GM19328 (cell line): ENCODE results near the gene GALNT17.
"Not testable (repeated sequence)": the region's sequence is repeated elsewhere in the genome, so short reads cannot be mapped to it uniquely, and the experiment has no call there.

ENCODE experiments used
- ATAC-seq: cut with Tn5 transposase; IDR thresholded peaks from one replicate; pipeline ENCODE4 v1.9.1; 2021; ENCODE audit warnings: mild to moderate bottlenecking, moderate library complexity; ENCODE audit not compliant: unreplicated experiment

The GALNT17 gene

DNA sequence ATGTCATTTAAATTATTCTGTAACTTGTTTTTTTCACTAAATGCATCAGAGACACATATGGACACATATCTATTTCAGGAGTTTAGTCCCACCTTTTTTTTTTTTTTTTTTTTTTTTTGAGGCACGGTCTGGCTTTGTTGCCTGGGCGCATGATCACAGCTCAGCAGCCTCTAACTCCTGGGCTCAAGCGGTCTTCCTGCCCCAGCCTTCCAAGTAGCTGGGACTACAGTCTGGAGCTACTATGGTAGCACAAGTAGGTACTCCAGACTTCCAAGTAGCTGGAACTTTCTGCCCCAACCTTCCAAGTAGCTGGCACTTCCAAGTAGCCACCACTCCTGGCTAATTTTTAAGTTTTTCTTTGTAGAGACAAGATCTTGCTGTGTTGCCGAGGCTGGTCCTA is 407.7 kb downstream of the GALNT17 start:
- ATAC-seq = no peak

DNA sequence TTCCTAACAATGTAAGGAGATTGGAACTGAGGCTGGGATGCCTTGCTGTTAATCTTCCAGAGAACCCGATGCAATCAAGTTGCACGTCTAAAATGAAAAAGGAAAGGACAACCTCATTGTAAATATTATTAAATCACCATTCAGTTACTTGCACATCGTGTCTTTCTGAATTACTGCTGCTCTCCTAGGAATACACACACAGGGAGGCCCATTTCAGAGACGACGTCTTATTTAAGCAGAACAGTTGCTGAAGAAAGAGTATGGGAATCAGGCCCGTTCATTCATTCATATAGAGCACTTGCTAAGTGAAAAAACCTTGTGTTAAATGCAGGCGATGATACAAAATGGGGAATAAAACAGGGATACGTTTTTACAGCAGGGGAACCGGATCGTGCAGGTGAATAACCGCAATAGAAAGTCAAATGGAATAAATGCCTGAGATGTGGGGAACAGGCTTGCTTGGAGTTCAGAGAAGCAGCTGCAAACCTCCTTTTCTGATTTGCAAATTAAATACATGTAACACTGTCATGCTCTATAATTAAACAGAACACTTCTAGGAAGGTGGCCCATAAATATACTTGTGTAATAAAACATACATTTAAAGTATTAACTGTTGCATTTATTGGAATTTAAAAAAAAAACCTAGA is 409.9 kb downstream of the GALNT17 start:
- no peak for ATAC-seq

DNA sequence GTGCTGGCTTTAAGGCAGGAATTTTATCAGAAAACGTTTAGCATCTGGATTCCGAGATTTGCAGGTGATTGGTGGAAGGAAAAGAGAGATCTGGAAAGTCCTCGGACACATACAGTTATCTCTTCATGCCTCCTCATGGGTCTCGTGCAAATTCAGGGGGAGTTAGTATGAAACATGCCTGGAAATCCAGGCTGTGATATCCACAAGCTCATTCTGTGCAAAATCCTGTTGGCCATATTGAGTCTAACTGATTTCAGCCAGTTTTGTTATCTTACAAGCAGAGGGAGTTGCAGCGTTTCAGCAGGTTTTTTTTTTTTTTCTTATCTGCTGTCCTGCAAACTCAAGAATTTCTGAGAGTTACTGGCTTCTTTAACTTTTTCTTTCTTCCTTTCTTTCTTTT is 411.5 kb downstream of the GALNT17 start:
- no peak for ATAC-seq

DNA sequence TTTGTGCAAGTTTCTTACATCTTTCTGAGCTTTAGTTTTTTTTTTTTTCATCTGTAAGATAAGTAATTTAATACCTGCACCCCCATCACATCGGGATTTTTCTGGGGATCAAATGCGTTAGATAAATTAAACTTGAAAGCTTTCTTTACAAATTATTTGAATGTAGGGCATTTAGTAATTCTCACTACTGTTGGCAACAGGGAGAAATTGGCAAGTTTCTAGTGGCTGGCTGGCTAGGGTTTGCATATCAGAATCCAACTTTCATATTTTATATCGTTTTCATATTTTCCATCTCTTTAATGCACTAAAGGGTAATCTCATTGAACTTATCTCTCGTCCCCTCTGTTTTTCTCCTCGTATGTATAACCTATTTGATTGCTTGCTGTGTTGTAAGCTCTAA is 412.9 kb downstream of the GALNT17 start:
- ATAC-seq = no peak

DNA sequence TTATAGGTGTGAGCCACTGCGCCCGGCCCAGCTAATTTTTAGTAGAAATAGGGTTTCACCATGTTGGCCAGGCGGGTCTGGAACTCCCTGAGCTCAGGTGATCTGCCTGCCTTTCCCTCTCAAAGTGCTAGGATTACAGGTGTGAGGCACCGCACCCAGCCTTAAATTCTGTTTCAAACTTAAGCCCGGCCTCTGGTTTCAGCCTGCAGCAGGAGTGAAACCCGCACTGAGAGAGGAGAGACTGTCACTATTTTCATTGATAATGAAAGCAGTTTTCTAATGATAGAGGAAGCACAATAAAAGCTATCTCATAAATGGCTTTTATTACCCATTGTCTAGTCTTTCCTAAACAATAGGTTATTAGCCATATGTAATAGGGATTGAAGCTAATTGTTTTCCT is 415.5 kb downstream of the GALNT17 start:
- ATAC-seq = no peak

DNA sequence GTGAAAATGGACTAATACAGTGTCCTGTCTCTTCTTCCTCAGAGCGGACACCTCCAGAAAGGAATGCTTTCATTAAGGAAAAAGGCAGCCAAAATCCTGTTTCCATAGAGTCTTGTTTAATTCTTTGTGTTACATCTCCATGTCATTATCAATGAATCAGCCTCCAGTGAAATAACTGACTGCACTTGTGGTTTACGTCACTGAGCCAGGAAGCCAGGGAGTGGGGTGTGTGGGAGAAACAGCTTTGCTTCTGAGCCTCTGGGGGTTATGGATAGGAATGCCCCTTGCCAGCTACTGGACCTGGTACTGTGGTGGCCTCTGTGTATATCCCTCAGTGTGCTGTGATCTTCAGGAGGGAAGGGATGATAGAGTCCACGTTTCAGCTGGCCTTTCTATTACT is 416.8 kb downstream of the GALNT17 start:
- ATAC-seq = no peak

DNA sequence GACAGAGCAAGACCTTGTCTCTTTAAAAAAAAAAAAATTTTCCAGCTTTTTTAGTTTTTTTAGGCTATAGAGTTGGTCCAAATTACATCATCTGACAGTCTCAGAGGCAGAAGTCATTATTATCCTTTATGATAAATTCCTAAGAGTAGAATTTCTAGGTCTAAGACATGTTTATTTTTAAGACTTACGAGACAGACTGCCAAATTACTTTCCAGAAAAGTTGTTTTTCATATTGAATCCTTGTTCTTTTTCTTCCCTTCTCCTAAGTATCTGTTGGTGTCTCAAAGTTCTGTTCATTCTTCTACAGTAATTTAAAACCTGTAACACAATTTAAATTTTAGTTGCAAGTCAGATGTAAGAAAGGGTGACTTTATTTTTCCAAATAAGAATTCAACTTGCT is 421.4 kb downstream of the GALNT17 start:
- no peak for ATAC-seq

DNA sequence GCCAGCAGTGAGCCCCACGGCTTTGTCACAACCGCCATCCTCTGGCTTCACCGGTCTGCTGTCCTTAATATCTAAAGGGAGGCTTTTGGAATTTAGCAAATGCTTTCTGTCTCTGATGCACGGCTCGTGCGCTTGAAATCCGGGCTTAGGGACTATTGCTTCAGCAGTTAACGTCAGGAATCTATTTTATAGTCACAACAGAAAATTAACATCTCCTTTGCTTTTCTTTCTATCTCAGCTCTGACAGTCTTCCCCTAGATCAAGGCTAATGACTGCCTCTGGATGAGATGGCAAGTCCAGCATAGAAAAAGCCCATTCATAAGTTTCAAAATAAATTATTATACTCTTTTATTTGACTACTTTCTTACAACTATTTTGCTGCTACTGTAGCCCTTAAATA is 423.8 kb downstream of the GALNT17 start:
- ATAC-seq = no peak

DNA sequence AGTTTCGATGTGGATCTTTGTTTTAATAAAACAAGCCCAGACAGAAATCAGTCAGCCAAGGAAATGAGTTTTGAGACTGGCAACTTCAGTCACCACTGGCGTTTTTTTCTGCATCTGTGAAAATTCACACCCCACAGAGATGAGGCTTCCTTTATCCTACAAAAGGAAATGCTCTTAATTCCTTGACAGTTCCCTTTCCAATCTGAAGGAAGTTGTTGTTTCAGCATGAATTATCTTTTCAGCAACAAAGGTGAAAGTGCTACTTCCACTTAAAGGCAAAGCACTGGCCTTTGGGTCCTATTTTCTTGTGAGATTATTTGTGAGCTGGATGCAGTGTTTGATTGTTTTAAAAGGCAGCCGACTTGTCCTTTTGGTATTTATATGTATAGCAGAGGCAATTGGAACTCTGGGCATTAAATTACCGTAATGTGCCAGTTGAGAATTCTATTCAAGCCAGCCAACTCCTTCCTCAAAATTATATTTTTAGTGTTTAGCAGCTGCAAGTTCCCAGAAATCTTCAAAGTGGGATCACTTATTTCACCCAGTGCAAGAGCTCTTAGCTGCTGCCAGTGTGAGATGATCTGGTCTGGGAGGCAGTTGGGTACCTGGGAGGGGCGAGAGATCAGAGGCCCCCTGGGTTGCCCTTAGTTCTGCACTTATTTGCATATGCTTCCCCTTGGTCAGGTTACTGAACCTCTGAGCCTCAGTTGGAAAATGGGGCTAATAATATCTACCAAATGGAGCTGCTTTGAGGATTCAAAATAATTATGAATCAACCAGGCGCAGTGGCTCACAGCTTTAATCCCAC is 427.1 kb downstream of the GALNT17 start:
- no peak for ATAC-seq

DNA sequence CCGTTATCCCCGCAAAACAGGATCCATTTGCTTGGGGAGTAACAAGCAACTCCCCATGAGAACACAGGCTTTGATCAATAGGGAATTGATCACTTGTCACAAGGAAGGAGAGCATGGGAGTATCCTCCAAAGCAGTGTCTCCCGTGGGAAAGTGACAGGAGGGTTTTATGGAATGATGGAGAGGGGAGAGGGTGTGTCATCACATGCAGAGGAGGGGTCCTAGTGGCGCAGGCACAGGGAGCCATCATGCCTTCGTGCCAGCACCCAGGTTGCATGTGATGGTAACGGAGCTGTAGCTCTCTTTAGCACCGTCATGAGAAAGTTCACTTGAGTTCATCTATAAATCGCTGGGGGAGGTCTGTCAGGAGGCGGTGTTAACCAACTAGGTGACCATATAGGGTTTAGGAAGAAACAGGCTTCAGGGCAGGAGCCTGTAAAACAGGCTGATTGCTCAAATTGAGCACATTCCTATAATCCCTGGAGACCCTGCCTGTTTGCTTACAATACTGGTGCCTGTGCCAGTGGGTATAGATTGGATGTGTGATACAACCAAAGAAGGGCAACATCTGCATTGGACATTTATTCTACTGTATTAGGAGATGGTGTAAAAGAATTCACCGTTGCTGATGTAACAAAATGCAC is 428.5 kb downstream of the GALNT17 start:
- ATAC-seq = no peak

DNA sequence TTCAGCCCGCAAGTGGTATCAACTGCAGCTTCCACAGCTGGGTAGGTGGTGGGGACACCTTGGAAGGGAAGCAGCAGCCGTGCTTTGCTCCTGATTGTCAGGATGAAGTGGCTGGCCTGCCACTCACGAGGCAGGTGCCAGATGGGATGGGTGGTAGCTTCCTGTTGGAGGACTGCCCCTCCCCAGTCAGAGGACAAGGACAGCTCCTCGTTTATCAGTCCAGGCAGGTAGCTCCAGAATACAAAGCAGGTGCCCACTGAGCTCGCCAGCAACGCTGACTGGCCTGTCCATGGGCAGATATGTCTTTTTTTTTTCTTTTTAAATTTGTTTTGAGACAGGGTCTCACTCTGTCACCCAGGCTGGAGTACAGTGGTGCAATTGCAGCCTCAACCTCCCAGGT is 431.3 kb downstream of the GALNT17 start:
- no peak for ATAC-seq

DNA sequence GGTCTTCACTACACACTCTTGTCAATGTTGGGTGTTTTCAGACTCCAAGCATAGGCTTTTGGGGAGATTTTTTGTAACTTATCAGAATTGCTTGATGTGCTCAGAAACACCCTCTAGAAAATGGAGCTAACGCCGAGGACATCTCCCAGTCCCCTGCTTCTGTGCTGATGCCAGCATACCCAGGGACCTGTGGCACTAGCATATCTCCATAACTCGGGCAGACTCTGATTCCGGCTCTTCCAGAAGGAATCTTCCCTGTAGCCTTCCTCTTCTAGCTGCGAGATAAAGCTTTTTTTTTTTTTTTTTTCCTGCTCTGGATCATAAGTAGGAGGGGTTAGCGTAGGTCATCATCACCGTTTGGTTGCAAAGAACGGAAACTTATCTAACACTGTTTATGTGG is 434.4 kb downstream of the GALNT17 start:
- no peak for ATAC-seq

DNA sequence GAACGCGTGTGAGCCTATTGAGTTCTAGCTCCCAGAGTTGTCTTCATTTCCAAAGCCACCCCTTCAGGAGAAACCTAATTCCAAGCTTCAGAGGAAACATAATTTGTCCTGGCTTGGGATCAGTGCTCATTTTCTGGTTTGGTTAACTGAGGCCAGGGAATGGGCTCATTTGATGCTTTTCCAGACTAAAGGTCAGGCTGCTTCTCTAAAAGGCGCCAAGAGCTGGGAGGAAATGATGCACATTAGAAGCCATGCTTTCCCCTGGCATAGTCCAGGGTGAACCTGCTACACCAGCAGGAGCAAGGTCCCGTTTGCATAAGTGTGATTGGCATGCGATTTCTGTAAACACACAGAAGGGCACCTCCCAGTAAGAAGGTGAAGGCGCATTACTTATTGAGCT is 435.0 kb downstream of the GALNT17 start:
- ATAC-seq = no peak

DNA sequence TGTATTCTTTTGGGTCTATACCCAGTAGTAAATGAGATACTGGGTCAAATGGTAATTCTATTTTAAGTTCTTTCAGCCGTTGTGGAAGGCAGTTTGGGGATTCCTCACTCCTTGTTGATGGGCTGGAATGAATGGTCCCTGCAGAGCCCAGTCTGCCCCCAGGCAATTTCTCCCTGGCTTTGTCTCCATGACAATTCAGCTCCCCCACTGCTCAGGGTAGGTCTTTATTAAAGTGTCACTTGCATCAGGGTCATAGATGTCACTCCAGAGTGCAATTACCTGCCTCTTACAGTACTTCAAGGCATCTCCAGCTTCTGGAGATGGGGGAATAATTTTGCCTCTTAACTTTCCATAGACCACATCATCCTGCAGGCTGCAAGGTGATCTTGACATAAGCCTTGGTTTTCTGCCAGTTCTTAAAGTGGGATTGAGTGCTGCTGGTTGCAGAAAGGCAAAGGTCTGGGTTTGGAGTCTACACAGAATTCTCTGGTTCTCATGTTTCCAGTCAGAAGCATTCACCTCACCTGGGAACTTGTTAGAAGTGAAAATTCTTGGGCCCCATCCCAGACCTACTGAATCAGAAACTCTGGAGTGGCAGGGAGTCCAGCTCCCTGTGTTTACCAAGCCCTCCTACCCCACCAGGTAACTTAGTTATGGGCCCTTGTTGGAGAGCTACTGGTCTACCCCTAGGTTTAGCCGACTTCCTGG is 442.4 kb downstream of the GALNT17 start:
- no peak for ATAC-seq

DNA sequence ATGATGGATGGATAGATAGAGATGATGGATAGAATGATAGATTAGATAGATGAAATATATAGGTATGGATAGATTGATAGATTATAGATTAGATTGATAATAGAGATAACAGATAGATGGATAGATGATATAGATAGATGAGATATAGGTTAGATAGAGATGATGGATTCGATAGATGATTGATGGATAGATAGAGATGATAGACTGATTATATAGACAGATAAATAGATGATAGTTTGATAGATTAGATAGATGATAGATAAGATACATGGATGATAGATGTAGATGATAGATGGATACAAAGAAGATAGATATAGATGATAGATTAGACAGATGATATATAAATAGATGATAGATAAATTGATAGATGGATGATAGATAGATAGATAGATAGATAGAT is 448.1 kb downstream of the GALNT17 start:
- ATAC-seq = no peak

DNA sequence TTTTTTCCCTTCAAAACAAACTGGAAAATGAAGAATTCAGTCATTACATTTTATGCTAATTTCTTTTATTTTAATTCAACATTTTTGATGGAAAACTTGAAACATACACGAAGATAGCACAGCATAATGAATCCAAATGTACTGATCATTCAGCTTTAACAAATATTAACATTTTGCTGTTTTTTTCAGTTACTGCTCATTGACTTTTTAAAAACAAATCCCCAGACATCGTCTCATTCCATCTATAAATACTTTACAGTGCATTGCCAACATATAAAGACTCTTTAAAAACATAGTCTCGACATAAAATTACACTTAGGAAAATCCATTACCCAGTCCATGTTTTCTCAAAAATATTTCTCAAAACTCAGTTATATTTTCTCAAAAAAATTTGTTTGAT is 452.3 kb downstream of the GALNT17 start:
- ATAC-seq = no peak

DNA sequence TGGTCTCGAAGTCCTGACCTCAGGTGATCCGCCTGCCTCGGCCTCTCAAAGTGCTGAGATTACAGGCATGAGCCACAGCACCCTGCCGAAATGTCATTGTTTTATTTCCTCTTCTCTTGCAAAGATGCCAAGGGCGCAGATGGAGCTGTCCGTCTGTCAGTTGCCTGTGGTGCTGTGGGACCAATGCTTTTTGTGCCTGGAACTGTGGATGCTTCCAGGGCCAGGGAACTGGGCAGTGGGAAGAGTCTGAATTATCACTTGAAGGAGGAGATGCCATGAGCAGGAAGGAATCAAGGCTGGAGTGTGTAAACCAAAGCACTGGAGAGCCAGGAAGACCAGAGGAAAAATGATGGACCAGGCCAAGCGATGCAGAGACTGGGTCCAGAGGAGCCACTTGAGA is 459.9 kb downstream of the GALNT17 start:
- no peak for ATAC-seq

DNA sequence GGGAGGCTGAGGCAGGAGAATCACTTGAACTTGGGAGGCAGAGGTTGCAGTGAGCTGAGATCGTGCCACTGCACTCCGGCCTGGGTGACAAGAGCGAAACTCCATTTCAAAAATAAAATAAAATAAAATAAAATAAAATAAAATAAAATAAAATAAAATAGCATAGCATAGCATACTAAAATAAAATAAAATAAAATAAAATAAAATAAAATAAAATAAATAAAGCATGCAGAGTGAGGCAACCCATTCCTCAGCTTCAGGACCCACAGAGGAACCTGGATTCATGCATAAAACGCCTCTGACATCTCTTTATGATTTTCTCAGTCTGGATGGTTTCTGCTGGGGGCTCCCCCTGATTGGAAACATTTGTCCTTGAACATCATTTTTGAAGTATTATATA is 460.4 kb downstream of the GALNT17 start:
- ATAC-seq = not testable (repeated sequence)

DNA sequence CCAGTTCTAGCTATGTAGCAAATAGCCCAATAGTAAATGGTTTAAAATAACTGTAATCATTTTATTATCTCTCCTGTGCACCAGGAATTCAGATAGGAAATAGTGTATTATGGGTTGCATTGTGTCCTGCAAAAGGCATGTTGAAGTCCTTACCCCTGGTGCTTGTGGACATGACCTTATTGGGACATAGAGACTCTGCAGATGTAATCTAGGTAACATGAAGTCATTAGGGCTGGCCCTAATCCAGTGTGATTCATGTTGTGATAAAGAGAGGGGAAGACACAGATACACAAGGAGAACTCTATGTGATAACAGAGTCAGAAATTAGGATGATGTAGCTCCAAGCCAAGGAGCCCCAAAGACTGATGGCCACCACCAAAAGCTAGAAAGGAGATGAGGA is 462.8 kb downstream of the GALNT17 start:
- no peak for ATAC-seq

DNA sequence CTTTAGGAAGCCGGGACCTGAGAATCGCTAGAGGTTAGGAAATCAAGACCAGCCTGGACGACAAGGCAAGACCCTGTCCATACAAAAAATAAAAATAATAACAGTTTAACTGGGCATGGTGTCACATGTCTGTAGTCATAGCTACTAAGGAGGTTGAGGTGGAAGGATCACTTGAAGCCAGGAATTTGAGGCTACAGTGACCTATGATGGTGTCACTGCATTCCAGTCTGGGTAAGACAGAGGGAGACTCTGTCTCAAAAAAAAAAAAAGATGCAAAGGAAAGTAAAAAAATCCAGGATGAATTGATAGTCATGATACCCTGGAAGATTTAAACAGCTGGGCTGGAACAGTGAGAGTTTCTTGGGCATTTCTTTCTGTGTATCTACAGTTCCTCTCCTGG is 463.2 kb downstream of the GALNT17 start:
- no peak for ATAC-seq

DNA sequence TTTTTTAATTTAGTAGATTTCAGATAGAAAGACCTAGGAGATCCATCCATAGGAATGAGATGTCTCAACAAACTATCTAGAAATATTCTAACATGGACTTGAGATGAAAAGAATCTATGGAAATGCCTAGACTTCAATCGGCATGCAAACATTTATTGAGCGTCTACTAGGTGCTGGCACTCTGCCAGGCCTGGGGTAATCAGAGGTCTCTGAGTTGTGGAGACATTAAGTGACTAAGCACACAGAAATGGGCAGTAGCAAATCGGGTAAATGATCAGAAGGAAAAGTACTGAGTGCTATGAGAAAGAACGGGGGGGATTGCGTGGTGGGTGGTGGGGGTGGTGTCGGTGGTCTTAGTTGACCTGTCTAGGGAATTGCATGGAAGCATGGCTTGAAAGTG is 466.6 kb downstream of the GALNT17 start:
- ATAC-seq = no peak

DNA sequence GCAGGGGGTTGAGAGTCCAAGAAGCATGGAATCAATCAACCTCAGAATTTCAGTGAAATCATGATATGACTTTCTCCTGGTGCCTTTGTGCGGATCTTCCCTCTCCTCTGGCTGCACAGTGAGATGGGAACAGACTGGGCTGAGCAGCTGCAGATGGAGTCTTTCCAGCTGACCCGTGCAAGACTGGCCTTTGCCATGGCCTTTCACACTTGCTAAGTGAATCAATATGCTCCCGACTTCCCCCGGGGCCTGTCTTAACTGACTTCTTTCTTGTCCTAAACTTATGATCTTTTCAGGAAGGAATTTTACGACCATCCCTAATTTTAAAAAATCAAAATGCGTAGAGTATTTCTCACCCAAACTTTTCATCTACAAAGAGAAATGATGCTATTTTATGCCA is 469.9 kb downstream of the GALNT17 start:
- ATAC-seq = no peak
